Stimulated activated CD4-positive, alpha-beta T cell treated with anti-CD3 and anti-CD28 coated beads, TNF-alpha, amount 100 ng/mL, for 1 hour (primary cell): Measurements from ENCODE around the gene FNIP2.

Experiments
- DNase-seq, 3 donors: peaks; one replicate each; pipeline ENCODE4 v3.0.0-alpha.2; 2020; ENCODE audit warnings: low read depth in 3 of 3, low spot score in 1 of 3

FNIP2 gene

DNA sequence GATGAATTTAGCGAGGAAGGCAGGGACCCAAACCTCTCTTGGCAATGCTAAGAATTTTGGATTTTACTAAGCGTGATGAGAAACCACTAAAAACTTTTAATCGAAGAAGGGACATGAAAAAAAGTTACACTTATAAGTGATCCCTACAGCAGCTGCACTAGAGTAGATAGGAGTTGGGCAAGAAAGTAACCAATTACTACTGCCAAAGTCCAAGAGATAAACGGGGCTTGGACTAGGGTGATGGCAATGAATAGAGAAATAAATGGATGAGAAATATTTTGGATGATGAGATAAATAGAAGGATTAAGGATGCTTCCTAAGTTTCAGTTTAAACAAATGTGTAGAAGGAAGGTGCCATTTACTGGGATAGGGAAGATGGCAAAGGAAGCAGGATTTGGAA lies 6.3 kb upstream of the FNIP2 start:
- DNase-seq: no peak

DNA sequence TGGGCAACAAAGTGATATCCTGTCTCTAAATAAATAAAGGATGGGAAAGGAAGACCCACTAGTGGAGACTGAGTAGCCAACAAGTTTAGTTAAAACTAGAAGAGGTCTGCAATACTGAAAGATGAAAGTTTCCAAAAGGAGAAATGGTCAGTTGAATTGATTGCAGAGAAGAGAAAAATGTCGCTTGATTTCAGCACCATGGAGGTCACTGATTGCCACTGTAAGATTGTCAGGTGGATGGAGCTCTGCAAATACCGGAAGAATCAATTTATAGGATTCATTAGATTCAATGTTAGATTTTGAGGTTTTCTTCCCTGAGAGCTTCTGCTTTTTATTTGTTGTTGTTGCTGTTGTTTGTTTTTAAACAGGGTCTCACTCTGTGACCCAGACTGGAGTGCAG lies 5.4 kb upstream of the FNIP2 start:
- no peak for DNase-seq

DNA sequence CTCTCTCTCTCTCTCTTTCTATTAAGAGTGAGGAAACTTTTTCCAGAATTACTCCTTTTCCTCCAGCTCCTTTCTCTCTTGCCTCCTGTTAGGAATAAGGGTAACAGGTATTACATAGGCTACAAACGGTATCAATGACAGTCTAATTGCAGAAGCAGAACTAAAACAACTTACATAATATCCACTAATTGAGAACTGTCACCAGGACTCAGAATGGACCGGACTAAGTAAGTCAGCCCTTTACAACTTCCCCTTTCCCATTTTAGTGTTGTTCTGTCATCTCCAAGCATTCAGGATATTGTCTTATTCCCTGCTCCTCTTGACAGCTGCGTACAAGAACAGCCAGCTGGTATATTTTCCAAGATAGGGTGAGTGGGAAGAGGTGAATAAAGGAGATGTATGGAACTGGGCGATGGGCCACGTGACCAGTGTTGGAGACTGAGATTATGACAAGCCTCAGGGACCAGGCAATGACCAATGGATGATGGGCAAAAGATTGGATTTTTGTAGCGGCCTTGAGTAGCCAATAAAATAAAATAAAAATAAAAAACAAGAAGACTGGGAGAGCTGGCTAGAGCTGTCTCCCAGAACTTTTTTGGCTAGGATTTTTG lies 2.3 kb upstream of the FNIP2 start:
- no peak for DNase-seq

DNA sequence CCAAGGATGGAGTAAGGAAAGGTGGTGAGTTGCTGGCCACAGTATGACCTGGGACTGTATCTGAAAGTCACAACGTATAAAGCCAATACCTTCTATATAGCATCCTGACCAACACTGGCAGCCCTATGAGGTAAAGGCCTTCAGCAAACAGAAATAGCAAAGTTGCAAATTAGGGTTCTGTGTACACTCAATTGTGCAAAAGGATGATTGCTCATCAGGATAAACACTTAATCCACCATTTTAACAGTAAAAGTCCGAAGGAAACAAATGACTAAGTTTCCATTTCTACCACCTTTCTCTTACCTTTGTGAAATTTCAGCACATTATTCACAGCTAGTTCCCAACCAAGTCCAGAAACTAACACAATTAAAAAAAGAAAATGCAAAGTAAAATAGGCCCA lies 1.4 kb upstream of the FNIP2 start:
- no peak for DNase-seq

DNA sequence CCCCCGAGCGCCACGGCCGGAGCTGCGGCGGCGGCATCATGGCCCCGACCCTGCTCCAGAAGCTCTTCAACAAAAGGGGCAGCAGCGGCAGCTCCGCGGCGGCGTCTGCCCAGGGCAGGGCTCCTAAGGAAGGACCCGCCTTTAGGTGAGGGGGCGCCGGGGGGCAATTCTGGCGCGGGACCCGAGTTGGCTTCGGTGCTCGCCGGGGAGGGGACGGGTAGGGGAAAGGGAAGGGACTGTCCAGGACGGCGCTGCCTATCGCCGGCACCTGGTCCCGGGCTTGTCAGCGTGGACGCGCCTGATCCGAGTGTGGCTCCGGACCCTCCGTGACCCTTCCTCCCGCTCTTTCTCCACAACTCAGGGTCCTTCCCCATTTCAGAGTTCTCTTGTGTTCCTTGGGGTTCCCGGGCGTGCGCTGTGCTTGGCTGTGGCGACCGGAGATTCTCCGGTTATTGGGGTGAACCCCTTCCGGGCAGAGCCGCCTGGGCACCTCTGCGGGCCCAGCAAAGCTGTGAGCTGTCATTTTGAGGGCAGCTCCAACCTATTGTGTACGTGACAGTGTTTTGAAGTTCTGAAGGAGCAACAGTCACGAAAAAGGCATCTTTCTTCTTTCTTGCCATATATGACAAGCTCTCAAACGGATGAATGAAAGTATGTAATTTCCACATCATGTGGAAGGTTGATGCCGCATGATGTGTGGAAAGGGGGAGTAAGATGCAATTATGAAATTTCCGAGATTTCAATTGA lies 522 bp downstream of the FNIP2 start:
- peak in 1 of 3 donors; percentile 18 for DNase-seq

DNA sequence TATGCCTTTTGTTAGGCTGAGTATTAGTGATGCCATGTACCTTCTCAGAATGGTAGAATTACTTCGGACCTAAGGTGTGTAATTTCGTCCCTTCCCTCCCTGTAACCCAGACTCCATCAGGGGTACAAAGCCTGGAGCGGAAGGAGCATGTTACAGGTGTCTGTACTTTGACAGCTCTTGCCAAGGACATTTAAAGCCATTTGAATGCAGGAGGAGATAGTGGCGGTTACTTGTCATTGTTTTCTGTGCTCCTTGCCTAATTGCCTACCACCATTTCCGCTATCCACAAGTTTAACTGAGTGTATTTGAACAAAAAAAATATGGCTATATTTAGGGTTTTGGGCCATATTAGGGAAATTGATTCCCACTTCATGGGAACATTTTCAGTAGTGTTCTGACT lies 1.8 kb downstream of the FNIP2 start:
- DNase-seq: no peak

DNA sequence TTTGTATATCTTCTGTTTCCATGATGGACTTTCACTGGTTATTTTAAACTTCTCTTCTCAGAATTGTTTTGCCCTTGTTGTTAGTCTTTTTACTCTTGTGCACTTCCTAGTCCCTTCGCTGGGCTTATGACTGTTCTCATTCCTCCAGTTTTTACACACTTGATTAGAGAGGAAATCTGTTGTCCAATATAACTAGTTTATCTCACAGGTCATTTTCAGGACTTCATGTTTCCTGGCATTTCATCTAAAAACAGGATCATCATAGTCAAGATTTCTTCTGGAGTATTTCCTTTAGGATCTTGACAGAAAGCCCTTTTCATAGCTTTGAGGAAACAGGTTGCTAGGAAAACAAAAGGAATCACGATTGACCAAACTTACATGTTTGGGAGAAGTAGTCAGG lies 3.0 kb downstream of the FNIP2 start:
- no peak for DNase-seq

DNA sequence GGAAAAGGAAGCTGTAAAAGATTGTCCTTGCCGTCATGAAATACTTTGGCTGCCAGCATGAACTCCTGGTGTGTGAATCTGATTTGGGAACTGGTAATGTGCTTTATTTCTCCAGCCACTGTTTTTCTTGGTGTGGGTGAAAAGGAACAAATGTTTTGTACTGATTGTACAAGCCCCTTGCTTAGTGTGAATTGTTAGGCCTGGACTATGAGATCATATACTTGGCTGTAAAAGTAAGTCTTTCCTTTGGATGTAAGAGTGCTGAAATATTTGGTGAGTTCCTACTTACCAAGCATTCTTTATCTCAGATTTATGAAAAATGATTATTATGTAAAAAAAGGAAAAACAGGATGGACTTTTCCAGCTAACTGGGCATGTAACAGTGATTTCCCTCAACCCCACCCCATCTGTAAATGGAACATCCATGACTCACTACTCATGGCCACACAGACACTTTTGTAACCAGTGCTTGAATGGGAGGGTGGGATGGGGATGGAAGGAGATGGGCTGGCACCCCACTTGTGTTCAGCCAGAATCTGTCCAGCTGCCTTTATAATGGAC lies 6.3 kb downstream of the FNIP2 start:
- no peak for DNase-seq

DNA sequence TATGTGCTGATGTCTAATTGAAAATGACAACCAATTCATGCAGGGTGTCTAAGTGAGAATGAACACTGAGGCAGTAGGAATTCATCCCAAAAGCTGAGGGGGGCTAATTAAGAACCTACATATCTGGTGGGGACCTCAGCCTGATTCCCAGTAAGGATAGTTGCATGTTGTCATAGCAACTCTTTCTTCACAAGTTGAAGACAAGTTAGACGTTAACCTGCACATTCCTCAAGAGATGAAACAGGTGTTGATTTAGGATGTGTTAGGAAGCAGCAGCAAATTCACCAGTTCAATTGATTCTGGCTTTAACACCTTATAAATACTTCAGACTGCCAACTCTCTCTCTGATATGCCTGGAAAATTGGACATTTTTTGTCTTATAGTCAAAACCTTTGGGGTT lies 7.3 kb downstream of the FNIP2 start:
- no peak for DNase-seq

DNA sequence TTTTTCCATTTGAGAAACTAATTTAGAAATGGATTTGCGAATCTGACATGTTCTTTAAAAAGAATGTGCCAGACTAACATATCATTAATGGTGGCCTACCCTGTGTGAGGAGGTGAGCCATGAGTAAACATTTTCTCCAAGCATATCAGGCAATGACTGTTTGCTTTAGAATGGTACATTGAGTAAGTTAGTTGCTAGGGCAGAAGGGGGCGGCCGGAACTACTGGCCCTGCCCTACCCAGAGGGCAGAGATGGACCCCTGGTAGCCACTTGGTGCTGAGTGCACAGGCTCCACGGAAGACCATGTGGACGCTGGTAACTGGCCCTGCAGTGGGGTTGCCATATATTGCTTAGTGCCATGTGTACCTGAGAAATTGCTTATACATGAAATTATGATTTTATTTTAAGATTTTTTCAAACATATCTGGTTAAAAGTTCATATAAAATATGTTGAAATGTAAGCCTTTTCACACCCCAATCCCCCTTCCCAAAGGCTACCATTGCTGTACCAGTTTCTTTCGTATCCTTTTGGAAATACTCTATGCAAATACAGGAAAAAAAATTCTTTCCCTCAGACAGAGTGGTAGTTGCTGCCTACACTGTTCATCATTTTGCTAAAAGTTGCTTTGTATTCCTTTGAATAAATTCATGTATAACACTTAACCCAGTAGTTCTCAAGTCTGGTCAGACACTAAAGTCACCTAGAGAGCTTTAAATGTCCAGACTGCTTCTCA lies 8.8 kb downstream of the FNIP2 start:
- DNase-seq: no peak

DNA sequence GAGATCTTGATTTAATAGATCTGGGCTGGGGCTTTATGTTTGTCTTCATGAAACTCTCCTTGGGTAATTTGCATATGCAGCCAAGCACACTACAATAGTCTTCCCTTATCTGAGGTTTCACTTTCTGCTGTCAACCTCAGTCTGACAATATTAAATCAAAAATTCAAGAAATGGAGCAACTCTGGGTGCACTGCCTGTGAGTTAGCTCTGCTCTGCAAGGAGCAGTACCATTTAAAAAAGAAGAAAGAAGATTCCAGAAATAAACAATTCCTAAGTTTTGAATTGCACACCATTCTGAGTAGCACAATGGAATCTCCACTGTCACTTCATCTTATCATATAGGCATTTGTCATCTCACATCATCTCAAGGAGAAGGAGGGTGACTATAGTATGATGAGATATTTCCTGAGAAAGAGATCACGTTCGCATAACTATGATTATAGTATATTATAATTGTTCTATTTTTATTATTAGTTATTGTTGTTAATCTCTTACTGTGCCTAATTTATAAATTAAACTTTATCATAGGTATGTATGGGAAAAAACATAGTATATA lies 9.4 kb downstream of the FNIP2 start:
- no peak for DNase-seq

DNA sequence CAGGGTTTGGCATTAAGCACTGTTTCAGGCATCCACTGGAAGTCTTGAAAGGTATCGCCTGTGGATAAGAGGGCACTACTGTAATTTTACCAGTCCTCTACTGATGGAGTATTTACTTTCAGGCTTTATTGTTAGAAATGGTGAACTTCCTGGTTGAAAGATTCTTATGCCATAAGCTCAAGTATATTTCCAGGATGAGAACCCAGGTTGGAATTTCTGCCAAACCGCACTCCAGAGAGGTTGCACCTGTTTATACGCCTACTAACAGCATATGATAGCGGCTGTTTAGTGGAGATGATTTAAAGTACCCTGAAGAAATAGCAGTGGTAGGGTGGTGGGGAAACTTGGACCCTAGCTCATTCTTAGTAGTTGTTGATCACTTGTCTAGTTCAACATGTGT lies 9.9 kb downstream of the FNIP2 start:
- no peak for DNase-seq

DNA sequence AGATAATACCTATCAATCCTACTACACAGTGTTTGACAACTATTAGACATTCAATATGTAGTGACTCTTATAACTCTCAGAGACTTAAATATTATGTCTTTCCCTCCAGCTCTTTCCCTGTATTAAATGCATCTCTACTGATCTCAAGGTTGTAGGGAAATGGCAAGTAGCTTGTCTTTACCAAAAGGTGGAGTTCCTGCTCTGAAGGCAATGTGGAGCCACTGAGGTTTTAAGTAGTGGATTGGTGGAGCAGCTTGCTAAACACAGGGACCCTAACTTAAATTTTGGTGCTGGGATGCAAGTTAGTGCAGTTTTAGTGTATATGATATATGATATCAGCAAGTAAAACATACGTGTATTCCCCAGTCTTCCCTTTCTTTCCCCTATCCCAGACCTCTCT lies 13.1 kb downstream of the FNIP2 start:
- no peak for DNase-seq

DNA sequence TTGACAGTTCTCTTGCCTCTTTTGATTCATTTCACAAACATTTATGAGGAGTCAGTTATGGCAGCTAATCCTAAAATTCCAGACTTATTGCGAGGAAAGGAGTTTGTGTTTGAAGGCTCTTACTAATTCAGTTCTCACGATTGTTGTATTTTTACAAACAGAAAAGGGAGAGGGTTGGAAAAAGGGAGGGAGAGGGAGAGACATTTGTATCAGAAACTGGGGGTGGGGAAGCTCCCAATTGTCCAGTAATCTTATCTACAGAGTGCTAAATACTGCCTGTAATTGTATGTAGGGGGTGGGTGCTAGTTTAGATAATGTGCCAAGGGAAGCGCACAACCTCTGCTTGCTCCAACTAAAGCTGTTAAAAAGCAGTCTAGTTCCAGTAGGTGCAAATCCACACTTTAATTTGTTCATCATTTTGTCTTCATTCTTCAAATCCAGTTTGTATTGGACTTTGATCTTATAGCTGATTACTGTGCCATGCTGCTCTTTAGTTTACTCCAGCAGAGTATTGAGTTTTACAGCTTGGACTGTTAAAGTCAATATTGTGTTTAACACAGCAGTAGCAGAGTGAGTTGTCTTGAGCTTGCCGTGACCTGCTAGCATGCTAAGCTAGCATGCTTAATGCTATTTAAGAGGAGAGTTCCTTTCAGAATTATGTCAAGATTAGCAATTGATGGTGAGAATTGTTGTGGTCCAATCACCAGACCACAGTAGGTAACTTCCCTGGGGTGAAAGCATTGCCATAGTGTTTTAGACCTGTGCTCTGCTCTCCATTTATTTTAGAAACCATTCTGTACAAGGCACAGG lies 13.9 kb downstream of the FNIP2 start:
- DNase-seq: no peak

DNA sequence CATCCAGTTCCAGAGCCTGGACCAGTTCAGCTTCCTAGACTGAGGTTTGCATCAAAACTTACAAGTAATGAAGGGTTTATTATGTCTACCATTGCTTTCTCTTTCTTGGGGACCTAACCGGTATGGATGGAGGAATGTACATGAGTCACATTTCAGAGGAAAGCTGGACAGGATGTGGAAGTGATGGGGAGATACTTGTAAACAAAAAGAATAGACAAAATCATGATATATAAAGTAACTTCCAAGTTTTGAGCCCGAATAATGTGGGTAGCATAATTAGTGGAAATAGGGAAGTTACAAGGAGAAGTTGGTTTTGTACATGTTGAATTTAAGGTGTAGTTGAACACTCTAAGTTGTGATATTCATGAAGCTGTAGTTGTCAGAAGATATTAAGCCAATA lies 15.0 kb downstream of the FNIP2 start:
- no peak for DNase-seq

DNA sequence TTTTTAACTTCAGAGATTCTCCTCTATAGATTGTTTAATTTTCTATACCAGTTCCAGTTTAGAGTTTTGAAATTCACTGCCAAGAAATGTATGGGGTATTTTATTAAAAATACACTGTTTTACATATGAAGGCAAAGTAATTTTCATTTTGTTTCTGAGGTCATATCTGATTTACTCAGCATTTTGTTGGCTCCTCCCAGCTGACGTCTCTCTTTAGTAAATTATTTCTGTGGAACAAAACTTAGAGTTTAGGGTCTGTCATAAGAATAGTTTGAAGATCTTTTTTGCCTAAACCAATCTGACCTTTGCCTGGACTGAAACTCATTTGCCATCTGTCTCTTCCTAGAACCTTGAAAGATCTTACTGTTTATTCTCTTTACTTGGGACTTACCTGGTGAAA lies 16.9 kb downstream of the FNIP2 start:
- no peak for DNase-seq

DNA sequence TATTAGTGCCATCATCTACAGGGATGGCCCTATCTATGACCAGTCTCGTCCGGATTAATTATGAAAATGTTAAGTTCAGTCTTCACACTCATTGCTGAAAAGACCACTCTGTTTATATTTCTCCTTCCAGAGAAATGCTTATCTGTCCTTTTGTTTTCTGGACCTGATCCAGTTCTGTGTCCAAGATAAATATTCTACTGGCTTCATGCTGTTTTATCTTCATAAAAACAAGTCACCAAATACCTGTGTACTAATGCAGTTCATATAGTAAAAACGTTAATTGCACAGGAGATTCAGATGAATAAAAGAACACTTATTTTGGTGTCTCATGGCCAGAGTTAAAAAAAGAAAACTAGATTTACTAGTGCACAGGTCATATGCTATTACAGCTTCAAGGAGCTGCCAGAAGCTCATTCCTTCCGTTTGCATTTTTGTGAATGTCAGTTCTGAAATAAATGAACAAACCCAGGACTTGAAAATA lies 17.3 kb downstream of the FNIP2 start:
- DNase-seq: no peak

DNA sequence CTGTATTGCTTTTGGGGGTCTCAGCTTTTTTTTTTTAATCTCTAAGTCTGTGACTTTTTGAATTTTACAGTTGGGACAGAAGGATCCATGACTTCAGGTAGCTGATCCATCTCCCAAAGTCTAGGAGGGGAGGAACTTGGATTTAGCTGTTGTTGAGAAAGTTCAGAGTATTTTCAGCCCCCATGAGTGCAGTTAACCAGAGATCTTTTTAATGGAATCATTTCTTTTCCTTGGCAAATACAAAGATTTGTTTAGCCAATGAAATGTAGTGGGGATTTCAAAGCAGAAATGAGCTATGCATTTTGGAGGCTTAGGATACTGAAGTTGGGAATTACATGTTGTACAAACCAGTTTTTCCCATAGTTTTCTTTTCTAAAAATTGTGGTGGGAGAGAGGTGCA lies 18.1 kb downstream of the FNIP2 start:
- no peak for DNase-seq

DNA sequence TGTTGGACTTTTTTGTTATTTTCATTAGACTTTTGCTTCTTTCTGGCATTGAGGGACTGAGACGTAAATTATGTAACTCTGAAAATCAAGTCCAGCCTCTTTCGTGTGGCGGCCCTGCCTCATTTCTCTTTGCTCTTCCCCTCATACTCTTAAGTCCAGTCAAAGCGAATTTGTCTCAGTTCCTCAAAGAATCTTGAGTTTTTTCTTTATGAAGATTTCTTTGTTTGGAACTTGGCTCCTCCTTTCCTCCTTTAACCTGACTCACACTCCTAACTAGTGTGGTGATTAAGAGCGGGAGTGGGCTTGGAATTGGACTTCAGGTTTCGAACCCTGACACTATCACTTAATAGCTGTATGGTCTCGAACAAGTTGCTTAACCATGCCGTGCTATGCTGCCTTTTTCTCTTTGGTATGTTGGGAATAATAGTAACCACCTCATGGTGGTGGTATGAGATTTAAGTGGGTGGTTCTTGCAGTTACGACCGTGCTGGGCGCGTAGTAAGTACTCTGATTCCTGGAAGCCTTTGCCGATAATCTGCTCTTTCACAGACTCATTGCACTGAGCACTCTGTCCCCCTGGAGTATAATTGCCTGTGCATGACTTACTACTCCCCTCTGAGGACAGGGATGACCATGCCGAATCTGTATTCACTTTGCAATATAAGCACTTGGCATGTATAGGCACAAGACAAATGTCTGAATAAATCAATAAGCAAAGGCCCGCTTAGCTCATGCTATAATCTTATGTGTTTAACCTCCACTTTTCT lies 19.1 kb downstream of the FNIP2 start:
- no peak for DNase-seq

DNA sequence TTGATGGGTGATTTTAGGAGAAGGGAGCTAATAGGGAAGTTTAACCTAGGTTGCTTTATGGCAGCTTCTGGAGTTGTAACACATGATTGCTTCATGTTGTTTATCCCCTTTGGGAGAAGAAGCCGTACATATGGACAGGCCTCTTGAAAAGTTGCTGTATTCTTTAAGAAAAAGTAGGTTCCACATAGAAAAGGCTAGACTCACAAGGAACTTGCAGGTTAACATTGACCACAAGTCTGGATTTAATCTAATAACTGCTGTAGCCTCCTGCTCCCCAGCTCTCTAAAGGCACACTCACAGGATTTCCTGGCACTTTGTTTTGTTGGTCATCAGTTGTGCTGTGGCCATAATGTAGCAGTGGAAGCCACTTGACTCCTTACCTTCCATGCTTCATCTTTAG lies 19.7 kb downstream of the FNIP2 start:
- no peak for DNase-seq
